ENCODE measurements around the gene WDR55.
"Not testable (repeated sequence)": the region's sequence is repeated elsewhere in the genome, so short reads cannot be mapped to it uniquely, and the experiment has no call there.

WDR55 gene, protein sequence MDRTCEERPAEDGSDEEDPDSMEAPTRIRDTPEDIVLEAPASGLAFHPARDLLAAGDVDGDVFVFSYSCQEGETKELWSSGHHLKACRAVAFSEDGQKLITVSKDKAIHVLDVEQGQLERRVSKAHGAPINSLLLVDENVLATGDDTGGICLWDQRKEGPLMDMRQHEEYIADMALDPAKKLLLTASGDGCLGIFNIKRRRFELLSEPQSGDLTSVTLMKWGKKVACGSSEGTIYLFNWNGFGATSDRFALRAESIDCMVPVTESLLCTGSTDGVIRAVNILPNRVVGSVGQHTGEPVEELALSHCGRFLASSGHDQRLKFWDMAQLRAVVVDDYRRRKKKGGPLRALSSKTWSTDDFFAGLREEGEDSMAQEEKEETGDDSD

DNA sequence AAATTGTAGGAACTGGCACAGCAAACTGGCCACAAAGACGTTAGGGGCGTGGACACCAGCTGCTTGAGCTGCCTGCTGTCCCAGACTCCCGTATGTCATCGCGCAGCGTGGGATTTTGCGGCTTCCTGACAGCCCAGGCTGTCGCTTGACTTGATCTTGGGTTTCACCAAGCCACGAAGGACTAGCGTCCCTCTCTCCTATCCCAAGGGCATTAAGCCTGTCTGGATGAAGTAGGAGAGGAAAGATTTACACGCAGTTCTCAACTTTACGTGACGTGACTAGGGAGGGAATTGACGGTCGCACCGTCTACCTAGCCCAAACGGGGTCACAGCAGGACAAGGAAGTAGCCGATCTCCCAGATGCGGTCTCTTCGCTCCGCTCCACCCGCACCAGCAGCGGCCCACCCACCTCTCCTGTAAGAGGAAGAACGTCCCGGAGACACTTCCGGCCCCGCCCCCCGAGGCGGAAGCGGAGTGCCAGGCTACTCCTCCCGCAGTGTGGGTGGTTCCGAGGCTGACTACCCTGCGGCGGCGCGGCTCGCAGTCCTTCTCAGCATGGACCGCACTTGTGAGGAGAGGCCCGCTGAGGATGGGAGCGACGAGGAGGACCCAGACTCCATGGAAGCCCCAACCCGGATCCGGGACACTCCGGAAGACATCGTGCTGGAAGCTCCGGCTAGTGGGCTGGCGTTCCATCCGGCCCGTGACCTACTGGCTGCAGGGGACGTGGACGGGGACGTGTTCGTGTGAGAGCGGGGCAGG is at the start of gene WDR55:
TSS of gene WDR55 (plus strand) at position 546 of the 761 bp plus-strand sequence. CDS start at position 555, 9 bp downstream.
- H3K27ac Mint-ChIP-seq: peak within 1 kb of the TSS; percentile 95
- peaks cover 39% of the 10 kb centered on the region for H3K36me3 Mint-ChIP-seq
- no peaks in the 10 kb centered on the region for H3K27me3 Mint-ChIP-seq
- H3K4me3 Mint-ChIP-seq: peak within 1 kb of the TSS; percentile 98
- peaks cover 24% of the 10 kb centered on the region for H3K4me1 Mint-ChIP-seq
- DNase-seq (ENCODE audit: low spot score in 2 of 2) (peak; percentile 84 to 87), ATAC-seq (ENCODE audit: low read depth) (peak; percentile 96)
- H3K9me3 Mint-ChIP-seq: peaks cover 2% of the 10 kb centered on the region

DNA sequence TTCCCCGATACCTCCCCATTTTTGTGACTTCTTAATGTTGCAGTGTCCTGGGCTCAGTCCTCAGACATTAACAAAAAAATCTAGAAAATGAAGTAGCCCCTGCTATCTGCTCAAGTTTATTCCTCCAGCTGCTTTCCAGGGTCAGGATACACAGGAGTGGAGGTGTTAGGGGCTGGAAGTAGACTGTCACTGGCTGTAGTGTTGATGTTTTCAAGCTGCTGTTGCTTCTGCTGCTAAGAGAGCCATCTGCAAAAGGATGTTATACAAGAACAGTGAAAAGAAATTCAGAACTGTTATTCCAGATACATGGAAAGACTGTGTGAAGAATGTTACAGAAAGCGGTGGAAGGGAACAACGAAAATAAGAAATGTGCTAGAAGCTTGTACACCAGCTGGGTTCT is 42.4 kb upstream of the WDR55 start:
- H3K27ac Mint-ChIP-seq: no peak overlapping the region
- no peak for DNase-seq (ENCODE audit: low spot score in 2 of 2)
- H3K27me3 Mint-ChIP-seq: peaks cover 10% of the 10 kb centered on the region
- no peaks in the 10 kb centered on the region for H3K36me3 Mint-ChIP-seq
- no peak overlapping the region for H3K4me3 Mint-ChIP-seq
- ATAC-seq (ENCODE audit: low read depth): no peak
- H3K4me1 Mint-ChIP-seq: no peaks in the 10 kb centered on the region
- peaks cover 2% of the 10 kb centered on the region for H3K9me3 Mint-ChIP-seq

DNA sequence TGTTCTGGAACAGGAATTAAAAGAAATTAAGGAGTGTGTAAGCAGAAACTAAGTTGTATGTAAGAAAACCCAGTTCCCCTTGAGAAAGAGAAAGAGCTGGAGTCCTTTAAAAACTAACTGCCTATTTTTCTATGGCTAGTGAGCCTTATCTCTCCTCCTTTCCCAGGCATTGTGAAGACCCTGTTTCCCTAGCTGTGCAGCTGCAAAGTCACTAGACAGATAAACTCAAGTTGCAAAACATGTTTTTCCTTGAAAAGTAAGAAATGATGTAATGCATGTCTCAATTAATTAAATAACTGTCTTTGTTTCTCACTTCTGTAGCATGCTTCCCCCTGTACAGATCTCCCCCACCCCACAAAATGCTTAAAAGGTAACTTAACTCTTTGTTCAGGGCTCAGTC is 41.6 kb upstream of the WDR55 start:
- H3K27me3 Mint-ChIP-seq; H3K36me3 Mint-ChIP-seq; DNase-seq (ENCODE audit: low spot score in 2 of 2); H3K9me3 Mint-ChIP-seq; ATAC-seq (ENCODE audit: low read depth); H3K4me1 Mint-ChIP-seq; H3K27ac Mint-ChIP-seq; H3K4me3 Mint-ChIP-seq: not testable (repeated sequence)

DNA sequence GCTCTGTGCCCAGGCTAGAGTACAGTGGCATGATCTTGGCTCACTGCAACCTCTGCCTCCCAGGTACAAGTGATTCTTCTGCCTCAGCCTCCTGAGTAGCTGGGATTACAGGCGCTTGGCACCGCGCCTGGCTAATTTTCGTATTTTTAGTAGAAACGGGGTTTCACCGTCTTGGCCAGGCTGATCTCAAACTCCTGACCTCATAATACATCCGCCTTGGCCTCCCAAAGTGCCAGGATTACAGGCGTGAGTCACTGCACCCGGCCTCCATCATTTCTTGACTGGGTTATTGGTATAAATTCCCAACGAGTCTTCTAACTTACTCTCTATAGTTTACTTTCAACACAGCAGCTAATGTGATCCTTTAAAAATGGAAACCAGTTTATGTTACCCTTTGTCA is 39.8 kb upstream of the WDR55 start:
- not testable (repeated sequence) for ATAC-seq (ENCODE audit: low read depth); H3K27ac Mint-ChIP-seq; H3K4me3 Mint-ChIP-seq; H3K9me3 Mint-ChIP-seq; H3K36me3 Mint-ChIP-seq; H3K4me1 Mint-ChIP-seq; DNase-seq (ENCODE audit: low spot score in 2 of 2)
- H3K27me3 Mint-ChIP-seq: peaks cover 11% of the 10 kb centered on the region

DNA sequence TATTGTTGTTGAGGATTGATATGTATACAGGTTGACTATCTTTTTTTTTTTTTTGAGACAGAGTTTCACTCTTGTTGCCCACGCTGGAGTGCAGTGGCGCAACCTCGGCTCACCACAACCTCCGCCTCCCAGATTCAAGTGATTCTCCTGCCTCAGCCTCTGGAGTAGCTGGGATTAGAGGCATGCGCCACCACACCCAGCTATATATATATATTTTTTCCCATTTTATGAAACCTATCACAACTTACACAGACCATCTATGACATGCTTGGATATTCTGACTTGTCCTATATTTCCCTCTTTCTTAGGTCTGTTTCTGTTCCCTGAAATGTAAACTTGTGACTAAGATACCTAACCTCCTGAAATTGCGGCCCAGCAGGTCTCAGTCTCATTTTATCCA is 36.7 kb upstream of the WDR55 start:
- H3K36me3 Mint-ChIP-seq: no peaks in the 10 kb centered on the region
- H3K27ac Mint-ChIP-seq: no peak overlapping the region
- peaks cover 9% of the 10 kb centered on the region for H3K27me3 Mint-ChIP-seq
- no peak overlapping the region for H3K4me3 Mint-ChIP-seq
- DNase-seq (ENCODE audit: low spot score in 2 of 2) (no peak), ATAC-seq (ENCODE audit: low read depth) (no peak)
- peaks cover 13% of the 10 kb centered on the region for H3K4me1 Mint-ChIP-seq
- H3K9me3 Mint-ChIP-seq: no peaks in the 10 kb centered on the region

DNA sequence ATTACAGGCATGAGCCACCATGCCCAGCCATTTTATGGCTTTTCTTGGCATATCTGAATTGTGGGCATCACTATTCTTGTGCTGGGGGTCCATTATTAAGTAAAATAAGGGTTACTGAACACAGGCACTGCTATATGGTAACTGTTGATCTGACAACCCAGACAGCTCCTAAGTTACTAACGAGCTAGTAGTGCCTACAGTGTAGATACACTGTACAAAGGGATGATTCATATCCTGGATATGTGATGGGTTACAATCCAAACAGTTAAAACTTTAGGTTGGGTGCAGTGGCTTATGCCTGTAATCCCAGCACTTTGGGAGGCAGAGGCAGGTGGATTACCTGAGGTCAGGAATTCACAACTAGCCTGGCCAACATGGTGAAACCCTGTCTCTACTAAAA is 36.0 kb upstream of the WDR55 start:
- Mint-ChIP-seq H3K4me3 (no peak overlapping the region), H3K4me1 (peaks cover 19% of the 10 kb centered on the region), H3K36me3 (no peaks in the 10 kb centered on the region), H3K9me3 (no peaks in the 10 kb centered on the region), H3K27me3 (peaks cover 9% of the 10 kb centered on the region), H3K27ac (no peak overlapping the region)
- DNase-seq (ENCODE audit: low spot score in 2 of 2): no peak
- ATAC-seq (ENCODE audit: low read depth): no peak

DNA sequence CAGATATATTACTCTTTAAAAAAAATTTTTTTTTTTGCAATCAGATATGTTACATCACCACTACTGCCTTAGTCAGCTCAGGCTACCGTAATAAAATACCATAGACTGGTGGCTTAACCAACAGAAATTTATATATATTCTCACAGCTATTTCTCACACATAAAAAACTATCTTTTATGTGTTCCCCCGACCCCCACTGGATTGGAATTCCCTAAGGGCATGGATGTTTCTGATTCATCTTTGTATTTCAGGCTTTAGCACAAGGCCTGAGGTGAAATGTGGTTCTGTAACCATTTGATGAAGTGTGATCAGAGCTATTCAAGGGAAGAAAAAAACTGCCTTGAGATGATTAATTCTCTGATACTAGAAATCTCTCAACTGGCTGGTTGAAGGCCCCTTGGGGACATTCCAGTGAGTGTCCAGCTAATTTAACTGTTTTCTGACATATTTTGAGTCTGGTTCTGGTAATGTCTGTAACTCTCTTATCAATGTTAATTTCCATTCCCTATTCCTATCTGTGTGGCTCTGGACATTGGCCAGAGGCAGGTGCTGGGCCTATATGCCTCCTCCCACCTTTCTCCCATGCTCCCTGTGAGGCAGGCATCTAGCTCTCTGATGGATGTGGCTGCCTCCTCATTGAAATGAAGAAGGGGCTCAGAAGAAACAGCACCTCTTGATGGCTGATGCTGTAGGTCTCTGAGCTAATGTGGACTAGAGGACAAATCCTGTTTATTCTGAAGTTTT is 34.2 kb upstream of the WDR55 start:
- no peak for ATAC-seq (ENCODE audit: low read depth)
- Mint-ChIP-seq H3K27ac (no peak overlapping the region), H3K27me3 (peaks cover 8% of the 10 kb centered on the region), H3K4me3 (peak overlapping the region; percentile 28), H3K9me3 (no peaks in the 10 kb centered on the region), H3K36me3 (no peaks in the 10 kb centered on the region), H3K4me1 (peaks cover 22% of the 10 kb centered on the region)
- no peak for DNase-seq (ENCODE audit: low spot score in 2 of 2)

DNA sequence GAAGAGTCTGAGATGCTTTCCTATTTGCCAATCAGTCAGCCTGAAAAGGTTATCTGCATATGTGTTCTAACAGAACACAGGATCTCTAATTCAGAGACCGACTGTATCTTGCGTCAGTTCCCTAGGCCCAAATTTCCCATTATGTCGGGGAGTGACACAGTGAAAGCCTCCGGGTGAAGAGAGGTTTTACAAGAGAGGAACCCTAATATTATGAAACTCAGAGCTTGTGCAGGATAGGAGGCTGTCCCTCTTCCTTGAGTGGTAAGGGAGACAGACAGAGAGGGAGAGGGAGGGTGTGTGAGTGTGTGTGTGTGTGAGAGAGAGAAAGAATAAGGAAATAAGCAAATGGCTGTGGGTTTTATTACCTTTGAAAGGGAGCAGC is 33.7 kb upstream of the WDR55 start:
- peaks cover 8% of the 10 kb centered on the region for H3K27me3 Mint-ChIP-seq
- no peak for ATAC-seq (ENCODE audit: low read depth)
- no peak overlapping the region for H3K27ac Mint-ChIP-seq
- no peaks in the 10 kb centered on the region for H3K9me3 Mint-ChIP-seq
- peaks cover 22% of the 10 kb centered on the region for H3K4me1 Mint-ChIP-seq
- DNase-seq (ENCODE audit: low spot score in 2 of 2): no peak
- H3K4me3 Mint-ChIP-seq: peak overlapping the region; percentile 28
- no peaks in the 10 kb centered on the region for H3K36me3 Mint-ChIP-seq

DNA sequence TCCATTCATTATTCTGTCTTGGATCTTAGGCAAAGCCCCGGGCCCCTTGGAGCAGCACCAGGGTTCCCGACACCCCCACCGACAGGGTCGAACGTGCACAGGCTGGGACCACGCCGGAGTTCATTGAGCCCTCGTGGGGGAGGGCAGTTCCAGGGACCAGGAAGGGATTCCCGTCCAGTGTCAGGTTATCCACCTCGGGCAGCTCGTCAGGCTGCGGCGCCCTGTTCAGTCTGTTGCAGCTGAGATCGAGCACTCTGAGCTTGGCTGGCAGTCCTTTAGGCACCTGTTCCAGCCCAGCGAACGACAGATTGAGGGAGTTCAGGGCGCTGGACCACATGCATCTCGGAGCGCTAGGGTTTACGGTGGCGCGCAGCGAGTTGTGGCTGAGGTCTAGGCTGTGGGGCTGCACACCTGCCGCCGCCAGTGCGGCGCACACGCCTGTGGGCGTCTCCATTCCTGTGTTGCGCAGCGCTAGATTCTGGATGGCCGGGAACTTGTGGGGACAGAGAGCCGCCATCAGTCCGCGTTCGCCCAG is 32.8 kb upstream of the WDR55 start:
- DNase-seq (ENCODE audit: low spot score in 2 of 2) (no peak), ATAC-seq (ENCODE audit: low read depth) (peak; percentile 67)
- Mint-ChIP-seq H3K36me3 (no peaks in the 10 kb centered on the region), H3K4me1 (peaks cover 22% of the 10 kb centered on the region), H3K27ac (no peak overlapping the region), H3K9me3 (no peaks in the 10 kb centered on the region), H3K27me3 (peaks cover 7% of the 10 kb centered on the region), H3K4me3 (peak overlapping the region; percentile 88)

DNA sequence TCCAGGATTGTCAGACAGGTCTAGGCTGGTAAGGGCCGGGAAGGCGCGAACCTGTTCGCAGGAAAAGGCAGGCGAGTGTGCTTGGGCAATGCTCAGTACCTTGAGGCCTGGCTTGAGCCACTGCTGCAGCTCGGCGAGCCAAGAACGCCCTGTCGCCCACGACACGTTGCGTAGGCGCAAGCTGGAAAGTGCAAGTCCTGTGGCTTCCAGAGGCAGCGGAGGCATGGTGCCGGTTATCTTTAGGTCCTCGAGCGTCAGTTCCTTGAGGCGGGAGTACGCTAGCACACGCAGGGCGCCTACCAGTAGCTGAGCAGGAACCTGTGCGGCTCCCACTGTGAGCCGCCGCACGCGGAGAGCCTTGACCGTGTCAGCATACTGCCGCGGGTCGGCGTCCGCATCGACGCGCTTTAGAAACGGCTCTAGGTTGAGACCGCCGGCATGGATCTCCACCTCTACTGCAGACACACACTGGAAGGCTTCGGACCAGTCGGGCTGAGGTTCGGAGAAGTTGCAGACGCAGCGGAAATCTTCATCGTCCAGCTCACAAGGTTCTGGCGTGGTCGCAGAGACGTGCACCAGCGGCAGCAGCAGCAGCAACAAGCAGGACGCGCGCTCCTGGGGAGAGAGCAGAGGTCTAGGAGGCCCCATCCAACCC is 32.2 kb upstream of the WDR55 start:
- Mint-ChIP-seq H3K4me1 (peaks cover 22% of the 10 kb centered on the region), H3K4me3 (peak overlapping the region; percentile 88), H3K27me3 (peaks cover 6% of the 10 kb centered on the region), H3K9me3 (no peaks in the 10 kb centered on the region), H3K27ac (no peak overlapping the region), H3K36me3 (no peaks in the 10 kb centered on the region)
- ATAC-seq (ENCODE audit: low read depth) (peak; percentile 73), DNase-seq (ENCODE audit: low spot score in 2 of 2) (peak; percentile 23 to 44)

DNA sequence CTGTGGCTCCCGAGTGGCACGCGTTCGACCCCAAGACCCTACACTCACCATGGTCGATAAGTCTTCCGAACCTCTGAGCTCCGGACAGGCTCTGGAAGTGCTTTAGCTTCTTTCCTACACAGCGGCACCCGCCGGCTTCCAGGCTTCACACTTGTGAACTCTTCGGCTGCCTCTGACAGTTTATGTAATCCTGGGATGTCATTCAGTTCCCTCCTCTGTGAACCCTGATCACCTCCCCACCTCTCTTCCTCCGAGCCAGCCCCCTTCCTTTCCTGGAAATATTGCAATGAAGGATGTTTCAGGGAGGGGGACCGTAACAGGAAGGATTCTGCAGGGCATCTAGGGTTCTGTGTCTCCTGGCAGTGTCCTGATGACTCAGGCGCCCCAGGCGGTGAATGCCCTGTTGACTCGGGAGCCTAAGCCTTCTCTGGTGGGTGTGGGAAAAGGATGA is 31.7 kb upstream of the WDR55 start, which contains the start of gene CD14:
TSS of gene CD14 (minus strand) at position 155 of the 451 bp plus-strand sequence. CDS start at position 51, 104 bp downstream.
- Mint-ChIP-seq H3K27me3 (peaks cover 6% of the 10 kb centered on the region), H3K36me3 (no peaks in the 10 kb centered on the region), H3K4me3 (peak within 1 kb of the TSS; percentile 88), H3K4me1 (peaks cover 22% of the 10 kb centered on the region), H3K9me3 (no peaks in the 10 kb centered on the region), H3K27ac (no peak within 1 kb of the TSS)
- DNase-seq (ENCODE audit: low spot score in 2 of 2): no peak
- ATAC-seq (ENCODE audit: low read depth): no peak

DNA sequence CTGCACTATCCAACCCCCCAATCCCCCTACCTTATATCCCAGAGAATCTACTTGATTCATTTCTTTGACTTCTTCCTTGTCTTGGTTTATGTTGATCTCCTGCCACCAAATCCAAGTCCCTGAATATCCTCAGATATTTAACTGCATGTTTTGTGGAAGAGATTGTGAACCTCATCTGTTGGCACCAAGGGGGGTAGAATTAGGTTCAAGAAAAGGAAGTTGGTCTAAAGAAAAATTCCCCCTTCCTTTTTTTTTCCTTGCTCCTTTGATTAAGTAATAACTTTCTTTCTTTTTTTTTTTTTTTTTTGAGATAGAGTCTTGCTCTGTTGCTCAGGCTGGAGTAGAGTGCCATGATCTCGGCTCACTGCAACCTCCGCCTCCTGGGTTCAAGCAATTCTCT is 31.2 kb upstream of the WDR55 start:
- DNase-seq (ENCODE audit: low spot score in 2 of 2) (no peak), ATAC-seq (ENCODE audit: low read depth) (no peak)
- peaks cover 3% of the 10 kb centered on the region for H3K27me3 Mint-ChIP-seq
- no peaks in the 10 kb centered on the region for H3K36me3 Mint-ChIP-seq
- H3K27ac Mint-ChIP-seq: no peak overlapping the region
- H3K4me3 Mint-ChIP-seq: peak overlapping the region; percentile 88
- no peaks in the 10 kb centered on the region for H3K9me3 Mint-ChIP-seq
- H3K4me1 Mint-ChIP-seq: peaks cover 22% of the 10 kb centered on the region

DNA sequence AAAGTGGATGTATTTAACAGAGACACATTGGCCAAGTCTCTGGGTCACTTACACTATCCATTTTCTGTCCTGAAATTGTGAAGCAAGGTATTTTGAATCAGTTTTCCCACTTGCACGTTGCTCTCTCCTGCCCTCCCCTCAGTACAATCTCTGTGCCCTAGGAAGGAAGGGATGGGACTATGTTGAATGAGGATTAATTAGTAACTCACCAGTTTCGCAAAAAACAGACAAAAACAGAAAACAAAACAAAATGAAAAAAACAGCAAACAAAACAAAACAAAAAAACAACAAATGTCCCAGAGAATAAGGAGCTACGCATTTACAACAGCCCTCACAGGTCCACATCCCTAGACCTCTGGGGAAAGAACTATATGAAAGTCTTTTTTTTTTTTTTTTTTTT is 30.6 kb upstream of the WDR55 start:
- Mint-ChIP-seq H3K4me1 (peaks cover 26% of the 10 kb centered on the region), H3K27me3 (peaks cover 3% of the 10 kb centered on the region), H3K9me3 (no peaks in the 10 kb centered on the region), H3K27ac (no peak overlapping the region), H3K36me3 (no peaks in the 10 kb centered on the region), H3K4me3 (no peak overlapping the region)
- DNase-seq (ENCODE audit: low spot score in 2 of 2) (no peak), ATAC-seq (ENCODE audit: low read depth) (no peak)

Data from memory B cell (primary cell).